Activated CD8-positive, alpha-beta memory T cell treated with anti-CD3 and anti-CD28 coated beads, Interleukin-2, amount 50 U/mL, for 24 hours (primary cell): ENCODE results near the gene AMIGO1.
"Not testable (repeated sequence)": the region's sequence is repeated elsewhere in the genome, so short reads cannot be mapped to it uniquely, and the experiment has no call there.

Source experiments
- DNase-seq: peaks from one replicate; pipeline ENCODE4 v3.0.0-alpha.2; 2020; ENCODE audit errors: extremely low read depth

The AMIGO1 gene

GRCh38 chr1:109483672-109484518 is 25.6 kb downstream of the AMIGO1 start, which contains the start of gene ATXN7L2:
TSS of gene ATXN7L2 (plus strand) at chr1:109483905. CDS start at chr1:109483954, 49 bp downstream.
- peak; percentile 76 for DNase-seq

GRCh38 chr1:109482791-109483671 is 26.5 kb downstream of the AMIGO1 start:
- no peak for DNase-seq

GRCh38 chr1:109482242-109482641 is 27.3 kb downstream of the AMIGO1 start:
- DNase-seq, result no peak

- no peak for DNase-seq
Observed at GRCh38 chr1:109481646-109482045, 27.9 kb downstream of the AMIGO1 start.

GRCh38 chr1:109479901-109480300 is 29.6 kb downstream of the AMIGO1 start:
- DNase-seq, result no peak

GRCh38 chr1:109479311-109479710 is 30.2 kb downstream of the AMIGO1 start:
- no peak for DNase-seq

- no peak for DNase-seq
Observed at GRCh38 chr1:109478806-109479205, 30.7 kb downstream of the AMIGO1 start.

- DNase-seq, result no peak
Observed at GRCh38 chr1:109477821-109478220, 31.7 kb downstream of the AMIGO1 start.

- no peak for DNase-seq
Observed at GRCh38 chr1:109476825-109477224, 32.7 kb downstream of the AMIGO1 start.

- no peak for DNase-seq
Observed at GRCh38 chr1:109475261-109475660, 34.3 kb downstream of the AMIGO1 start.

GRCh38 chr1:109474697-109475096 is 34.8 kb downstream of the AMIGO1 start:
- DNase-seq, result no peak

- not testable (repeated sequence) for DNase-seq
Observed at GRCh38 chr1:109473284-109474057, 36.1 kb downstream of the AMIGO1 start.

- DNase-seq, result no peak
Observed at GRCh38 chr1:109472779-109473178, 36.7 kb downstream of the AMIGO1 start.

- DNase-seq, result no peak
Observed at GRCh38 chr1:109470245-109470644, 39.3 kb downstream of the AMIGO1 start.

GRCh38 chr1:109468903-109469302 is 40.6 kb downstream of the AMIGO1 start:
- no peak for DNase-seq

GRCh38 chr1:109468061-109468460 is 41.5 kb downstream of the AMIGO1 start:
- DNase-seq, result no peak

- no peak for DNase-seq
Observed at GRCh38 chr1:109467301-109467777, 42.2 kb downstream of the AMIGO1 start.

- no peak for DNase-seq
Observed at GRCh38 chr1:109466452-109467300, 42.9 kb downstream of the AMIGO1 start, which contains the start of gene SYPL2. TSS of gene SYPL2 (plus strand) at chr1:109466546. CDS start at chr1:109466844, 298 bp downstream.

GRCh38 chr1:109466125-109466451 is 43.4 kb downstream of the AMIGO1 start:
- no peak for DNase-seq

GRCh38 chr1:109457819-109458218 is 51.7 kb downstream of the AMIGO1 start:
- no peak for DNase-seq
